ENCODE results near the gene ITGA8.
"Not testable (repeated sequence)": the region's sequence is repeated elsewhere in the genome, so short reads cannot be mapped to it uniquely, and the experiment has no call there.

The ITGA8 gene

GRCh38 chr10:15546606-15547005 lies 173.1 kb downstream of the ITGA8 start:
- DNase-seq: no peak

DNA sequence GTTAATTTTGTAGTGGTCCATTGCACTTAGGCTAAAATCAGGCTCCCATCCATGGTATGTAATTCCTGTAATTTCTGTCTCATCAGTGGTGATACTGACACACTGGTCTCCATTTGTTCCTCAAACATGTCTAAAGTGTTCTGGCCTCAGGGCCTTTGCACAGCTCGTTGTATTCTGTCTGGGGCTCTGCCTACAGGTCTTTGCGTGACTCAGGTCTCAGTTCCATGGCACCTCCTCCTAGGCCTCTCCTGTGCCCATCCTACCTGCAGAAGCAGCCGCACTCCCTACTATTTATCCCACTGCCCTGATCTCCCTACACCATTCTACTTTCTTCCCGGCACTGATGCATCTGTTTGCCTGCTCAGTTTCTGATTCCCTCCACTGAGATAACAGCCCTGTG lies 173.8 kb downstream of the ITGA8 start:
- DNase-seq: no peak

DNA sequence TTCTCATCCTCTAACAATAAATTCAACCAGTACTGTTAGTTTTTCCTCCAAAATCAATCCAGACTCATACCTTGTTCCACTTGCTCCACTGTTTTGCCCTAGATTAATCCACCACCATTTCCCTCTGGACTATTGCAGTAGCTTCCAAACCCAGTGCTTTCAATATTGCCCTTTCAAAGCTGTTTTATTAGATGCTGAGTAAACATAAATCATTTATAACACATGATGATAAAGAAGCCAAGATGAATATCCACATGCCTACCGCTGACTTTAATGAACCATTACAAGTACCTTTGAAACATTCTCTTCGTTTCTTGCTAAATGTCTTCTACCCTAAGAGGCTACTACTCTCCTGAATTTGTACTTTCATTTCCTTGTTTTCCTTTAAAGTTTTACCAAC lies 174.5 kb downstream of the ITGA8 start:
- DNase-seq: no peak

DNA sequence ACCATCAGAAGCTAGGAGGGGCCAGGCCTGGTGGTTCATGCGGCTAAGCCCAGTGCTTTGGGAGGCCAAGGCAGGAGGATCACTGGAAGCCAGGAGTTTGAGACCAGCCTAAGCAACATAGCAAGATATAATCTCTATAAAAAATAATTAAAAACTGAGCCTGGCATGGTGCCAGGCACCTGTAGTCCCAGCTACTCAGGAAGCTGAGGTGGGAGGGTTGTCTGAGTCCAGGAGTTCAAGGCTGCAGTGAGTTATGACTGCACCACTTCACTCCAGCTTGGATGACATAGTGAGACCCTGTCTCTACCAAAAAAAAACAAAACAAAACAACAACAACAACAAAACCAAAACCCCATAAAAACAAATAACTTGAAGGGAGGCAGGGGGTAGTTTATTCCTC lies 175.7 kb downstream of the ITGA8 start:
- DNase-seq: no peak

DNA sequence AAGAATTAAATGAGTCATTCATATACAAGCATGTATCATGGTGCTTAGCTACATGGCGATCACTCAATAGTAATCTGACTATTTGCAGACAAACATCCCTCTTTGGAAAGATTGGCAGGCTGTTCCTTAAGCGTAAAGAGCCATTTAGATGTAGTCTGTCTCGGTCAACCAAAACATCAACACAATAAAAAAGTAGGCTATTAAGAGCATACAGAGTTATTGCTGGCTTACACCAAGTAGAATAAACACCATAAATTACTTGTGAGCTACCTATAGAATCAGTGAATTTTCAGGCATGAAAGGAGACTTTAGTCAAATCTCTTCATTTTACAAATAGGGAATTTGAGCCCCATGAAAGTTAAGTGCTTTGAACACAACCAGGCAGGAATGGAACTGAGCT lies 176.9 kb downstream of the ITGA8 start:
- no peak for DNase-seq

GRCh38 chr10:15541376-15541775 lies 178.3 kb downstream of the ITGA8 start:
- no peak for DNase-seq

DNA sequence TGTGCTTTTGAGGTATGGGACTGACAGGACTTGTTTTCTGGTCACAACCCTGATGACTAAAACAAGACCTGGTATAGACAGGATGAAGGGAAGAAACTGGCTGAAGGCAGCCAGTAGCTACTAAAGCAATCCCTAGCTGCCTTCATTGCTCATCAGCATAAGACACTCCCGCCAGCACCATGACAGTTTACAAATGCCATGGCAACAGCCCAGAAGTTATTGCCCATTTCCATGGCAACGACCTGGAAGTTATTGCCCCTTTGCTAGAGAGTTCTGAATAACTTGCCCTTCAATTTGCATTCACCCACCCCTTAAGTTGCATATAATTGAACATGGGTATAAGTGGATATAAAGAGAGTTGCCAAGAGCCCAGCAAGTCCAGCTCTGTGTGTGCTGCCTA lies 179.0 kb downstream of the ITGA8 start:
- no peak for DNase-seq

DNA sequence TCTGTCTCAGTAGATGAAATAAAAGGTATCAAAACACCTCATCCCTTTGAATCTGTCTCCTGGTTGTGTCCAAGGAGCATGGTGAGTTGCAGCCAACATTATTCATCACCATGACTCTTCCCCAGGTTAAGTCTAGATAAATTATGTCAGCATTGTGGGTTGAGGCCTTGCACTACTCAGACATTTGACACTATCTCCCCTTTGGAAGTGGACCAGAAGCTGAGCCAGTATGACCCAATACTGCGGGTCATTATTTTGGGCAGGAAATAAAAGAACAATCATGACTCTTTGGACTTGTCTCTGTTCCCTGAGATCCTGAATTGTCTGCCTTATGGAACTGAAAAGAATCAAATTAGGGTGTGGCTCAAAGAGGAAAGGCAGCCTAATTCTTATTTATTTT lies 180.5 kb downstream of the ITGA8 start:
- DNase-seq: no peak

DNA sequence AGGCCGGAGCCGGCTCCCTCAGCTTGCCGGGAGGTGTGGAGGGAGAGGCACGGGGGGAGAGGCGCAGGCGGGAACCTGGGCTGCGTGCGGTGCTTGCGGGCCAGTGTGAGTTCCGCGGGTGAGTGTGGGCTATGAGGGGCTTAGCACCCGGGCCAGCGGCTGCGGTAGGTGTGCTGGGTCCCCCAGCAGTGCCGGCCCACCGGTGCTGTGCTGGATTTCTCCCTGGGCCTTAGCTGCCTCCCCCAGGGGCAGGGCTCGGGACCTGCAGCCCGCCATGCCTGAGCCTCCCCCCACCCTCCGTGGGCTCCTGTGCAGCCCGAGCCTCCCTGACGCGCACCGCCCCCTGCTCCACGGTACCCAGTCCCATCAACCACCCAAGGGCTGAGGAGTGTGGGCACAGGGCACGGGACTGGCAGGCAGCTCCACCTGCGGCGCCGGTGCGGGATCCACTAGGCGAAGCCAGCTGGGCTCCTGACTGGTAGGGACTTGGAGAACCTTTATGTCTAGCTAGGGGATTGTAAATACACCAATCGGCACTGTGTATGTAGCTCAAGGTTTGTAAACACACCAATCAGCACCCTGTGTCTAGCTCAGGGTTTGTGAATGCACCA lies 184.7 kb downstream of the ITGA8 start:
- not testable (repeated sequence) for DNase-seq

DNA sequence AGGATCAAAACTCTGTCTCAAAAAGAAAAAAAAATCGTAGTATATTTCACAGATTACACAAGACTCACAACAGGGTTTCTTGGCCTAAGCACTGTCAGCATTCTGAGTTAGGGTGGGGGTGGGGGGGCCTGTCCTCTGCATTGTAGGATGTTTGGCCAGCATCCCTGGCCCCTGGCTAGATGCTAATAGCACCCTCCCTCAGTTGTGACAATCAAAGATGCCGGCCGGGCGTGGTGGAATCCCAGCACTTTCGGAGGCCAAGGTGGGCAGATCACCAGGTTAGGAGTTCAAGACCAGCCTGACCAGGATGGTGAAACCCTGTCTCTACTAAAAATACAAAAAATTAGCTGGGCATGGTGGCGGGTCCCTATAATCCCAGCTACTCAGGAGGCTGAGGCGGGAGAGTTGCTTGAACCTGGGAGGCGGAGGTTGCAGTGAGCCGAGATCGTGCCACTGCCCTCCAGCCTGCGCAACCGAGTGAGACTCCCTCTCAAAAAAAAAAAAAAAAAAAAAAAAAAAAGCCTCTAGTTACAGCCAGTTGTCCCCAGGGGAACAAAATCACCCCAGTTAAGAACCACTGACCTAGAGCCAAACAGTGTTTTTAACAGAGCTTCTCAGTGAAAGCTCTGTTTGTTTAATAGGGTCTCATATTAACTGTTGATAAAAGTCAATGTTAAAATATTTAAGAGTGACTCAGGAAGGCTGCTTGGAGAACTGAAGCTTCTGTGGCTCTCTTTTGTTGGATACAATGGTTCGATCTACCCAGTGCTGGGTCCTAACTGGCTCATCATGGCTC lies 187.6 kb downstream of the ITGA8 start:
- no peak for DNase-seq

- no peak for DNase-seq
These were observed 190.9 kb downstream of the ITGA8 start for GRCh38 chr10:15528859-15529239.

GRCh38 chr10:15526754-15527153 lies 193.0 kb downstream of the ITGA8 start:
- no peak for DNase-seq

- no peak for DNase-seq
These were observed 198.3 kb downstream of the ITGA8 start for GRCh38 chr10:15521328-15521903.

DNA sequence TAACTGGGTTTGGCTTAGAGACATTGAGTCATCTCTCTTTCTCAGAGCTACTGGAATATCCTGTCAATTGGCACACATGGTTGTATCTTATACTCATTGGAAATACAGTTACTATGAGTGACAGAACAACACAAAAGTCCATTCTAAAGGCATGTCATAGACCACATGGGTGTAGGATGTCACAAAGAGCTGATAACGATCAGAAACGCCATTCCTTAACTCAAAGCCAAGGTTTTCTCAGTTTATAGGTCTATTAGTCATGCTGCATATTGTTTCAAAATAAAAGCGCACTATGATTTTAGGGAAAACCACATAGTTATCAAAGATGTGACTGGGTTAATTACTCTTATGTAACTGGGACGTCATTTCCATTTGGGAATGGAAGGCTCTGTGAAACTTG lies 201.5 kb downstream of the ITGA8 start:
- no peak for DNase-seq

DNA sequence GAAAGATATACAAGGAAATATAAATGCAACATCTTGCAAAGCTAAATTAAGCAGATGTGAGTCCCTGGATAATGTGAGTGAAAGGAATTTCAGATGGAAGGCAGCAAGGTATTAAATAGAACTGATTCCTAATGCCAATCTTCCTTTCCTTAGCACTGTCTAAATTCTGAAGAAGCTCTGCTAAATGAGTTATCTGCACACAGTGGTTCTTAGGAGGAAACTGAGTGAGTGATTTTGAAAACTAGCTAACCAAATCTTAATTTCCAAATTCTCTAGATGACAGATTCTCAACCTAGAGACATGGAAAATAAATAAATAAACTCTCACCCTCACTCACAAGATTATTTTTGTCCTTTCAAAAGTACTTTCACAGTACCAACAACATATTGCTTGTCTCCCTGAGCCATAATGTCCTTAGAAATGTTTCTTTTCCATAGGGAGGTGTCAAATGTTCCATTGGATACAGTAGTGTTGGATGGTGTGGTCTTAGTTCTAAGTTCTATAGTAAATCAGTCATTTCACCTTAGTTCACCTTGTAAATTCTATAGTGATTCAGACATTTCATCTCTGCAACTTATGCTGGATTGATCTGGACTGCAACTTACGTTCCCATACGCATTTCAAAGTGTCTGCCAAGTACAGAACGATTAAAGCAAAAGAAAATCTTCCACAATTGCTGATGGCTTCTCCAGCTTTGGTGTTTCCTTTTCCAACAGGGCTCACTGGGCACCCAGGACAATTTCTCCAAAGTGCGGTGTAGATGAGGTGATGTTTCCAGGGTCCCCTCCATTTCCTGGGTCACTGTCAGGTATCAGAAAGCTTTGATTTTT lies 203.3 kb downstream of the ITGA8 start:
- DNase-seq: no peak

GRCh38 chr10:15515202-15515601 lies 204.5 kb downstream of the ITGA8 start:
- DNase-seq: no peak

GRCh38 chr10:15510963-15511362 lies 208.8 kb downstream of the ITGA8 start:
- DNase-seq: no peak

- no peak for DNase-seq
These were observed 214.4 kb downstream of the ITGA8 start for GRCh38 chr10:15505329-15505728.

DNA sequence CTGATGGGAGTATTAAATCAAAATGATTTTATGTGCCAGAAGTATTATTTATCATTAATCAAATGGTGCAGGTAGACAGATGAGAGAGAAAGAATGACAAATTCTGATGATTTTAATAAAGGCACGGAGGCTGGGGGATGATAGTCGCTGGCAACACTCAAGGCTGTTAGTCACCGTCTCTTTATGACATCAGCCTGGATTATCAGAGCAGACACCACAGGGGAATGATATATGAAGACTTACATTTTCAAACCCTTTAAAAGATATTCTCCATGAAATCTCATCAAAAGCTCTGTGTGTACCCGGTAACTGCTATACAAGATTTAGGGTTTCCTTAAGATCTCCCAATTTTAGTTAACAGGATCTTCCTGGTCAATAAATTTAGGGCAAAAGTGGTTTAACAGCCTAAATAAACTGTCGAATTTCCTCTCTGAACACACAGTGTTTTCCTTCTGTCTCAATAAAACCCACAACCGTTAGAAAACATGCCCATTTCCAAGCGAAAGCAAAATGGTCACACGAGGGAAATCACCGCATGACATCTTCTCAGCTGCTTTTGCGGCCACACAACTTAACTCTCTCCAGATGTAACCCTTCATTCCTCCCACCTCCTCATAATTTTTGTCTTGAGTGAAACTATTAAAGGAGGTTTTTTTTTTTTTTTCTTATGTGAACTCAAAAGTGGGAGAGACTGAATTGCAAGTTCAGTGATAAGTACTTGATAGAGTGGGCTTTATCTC lies 215.5 kb downstream of the ITGA8 start:
- DNase-seq: no peak

DNA sequence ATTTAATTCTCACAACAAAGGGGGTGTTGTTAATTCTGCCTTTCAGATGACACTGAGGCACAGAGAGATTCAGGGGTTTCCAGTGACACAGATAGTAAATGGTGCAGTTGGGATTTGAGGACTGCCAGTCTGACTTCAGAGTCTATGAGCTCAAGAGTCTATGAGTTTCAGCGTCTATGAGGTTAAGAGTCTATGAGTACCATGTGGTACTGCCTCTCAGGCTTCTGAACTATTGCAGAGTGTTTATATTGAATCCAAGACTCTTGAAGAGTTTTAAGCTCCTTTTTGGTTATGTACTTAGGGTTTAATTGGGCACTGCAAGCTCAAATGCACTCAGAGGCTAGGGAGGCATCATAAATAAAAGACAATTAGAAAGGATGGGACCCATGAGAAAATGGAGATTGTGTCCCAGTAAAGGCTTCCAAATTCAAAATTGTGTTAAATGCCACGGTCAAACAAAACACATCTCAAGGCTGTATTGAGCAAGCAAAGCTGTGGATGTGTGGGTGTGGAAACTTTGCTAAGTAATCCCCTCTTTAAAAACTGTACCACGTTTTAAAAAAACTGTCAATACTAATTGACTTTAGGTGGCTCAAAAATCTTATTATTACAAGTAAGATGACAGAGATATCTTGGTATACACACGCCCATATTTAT lies 224.7 kb downstream of the ITGA8 start:
- DNase-seq: no peak

- DNase-seq: no peak
These were observed 227.7 kb downstream of the ITGA8 start for GRCh38 chr10:15491856-15492642.

Data from NCI-H2081 treated with DMSO at 0.1 percent for 48 hours (cell line).